H1 (cell line): ENCODE measurements around the gene SLC2A1. TPM values are rescaled to one million over a fixed set of nuclear protein-coding genes. Genes with fewer than 3 reads are reported as not detected.

ENCODE experiments used
- CREB1 ChIP-seq: IDR thresholded peaks from 2 replicates; pipeline ENCODE4 v1.6.1; 2012; ENCODE audit warnings: inconsistent platforms
- HDAC2 ChIP-seq, 2 experiments: fragments of 300-600 bp in 1 of 2; sonication (generic) in 1 of 2; IDR thresholded peaks; 2 replicates each; pipeline ENCODE4 v1.6.1; 2011 to 2012; ENCODE audit warnings: low read depth in 2 of 2, low read length in 2 of 2, mild to moderate bottlenecking in 2 of 2, moderate library complexity in 2 of 2, borderline replicate concordance in 1 of 2, inconsistent platforms in 1 of 2
- HDAC6 ChIP-seq: IDR thresholded peaks from one replicate; pipeline ENCODE4 v1.7.1; 2012; ENCODE audit warnings: low read depth, mild to moderate bottlenecking, inconsistent platforms, low read length, moderate library complexity
- NRF1 ChIP-seq: IDR thresholded peaks from 2 replicates; pipeline ENCODE4 v1.6.1; 2011; ENCODE audit warnings: mild to moderate bottlenecking, low read depth, low read length, improper control_type of control experiment
- PHF8 ChIP-seq: fragments of 200-600 bp; sonication (generic); conservative IDR thresholded peaks from 2 replicates; pipeline ENCODE4 v1.7.1; 2012; ENCODE audit warnings: low read depth, mild to moderate bottlenecking, inconsistent platforms, low read length, moderate library complexity
- POLR2A ChIP-seq, 2 experiments: IDR thresholded peaks; 1 replicate in 1 of 2; 2 replicates in 1 of 2; pipeline ENCODE4 v1.6.1; 2011; ENCODE audit warnings: low read depth in 2 of 2, low read length in 2 of 2, mild to moderate bottlenecking in 2 of 2; ENCODE audit errors: control extremely low read depth in 1 of 2
- SIRT6 ChIP-seq: IDR thresholded peaks from one replicate; pipeline ENCODE4 v1.7.1; 2012; ENCODE audit warnings: low read length, inconsistent platforms
- SUZ12 ChIP-seq: fragments of 200-600 bp; sonication (generic); IDR thresholded peaks from 2 replicates; pipeline ENCODE4 v1.6.1; 2012; ENCODE audit warnings: mild to moderate bottlenecking, inconsistent platforms, low read length, moderate library complexity, mixed read lengths
- TAF7 ChIP-seq: optimal IDR thresholded peaks from 2 replicates; pipeline ENCODE3; 2011; ENCODE audit warnings: low read depth, mild to moderate bottlenecking, inconsistent platforms, low read length, moderate library complexity, borderline replicate concordance
- polyA plus RNA-seq, 7 experiments: library from polyadenylated mRNA; depleted of rRNA in 3 of 7; stranded (reverse) in 5 of 7; unstranded in 2 of 7; fragments of >200 nt in 5 of 7; fragments of 200-250 nt in 2 of 7; gene quantifications; 1 replicate in 5 of 7; 2 replicates in 1 of 7; 4 replicates in 1 of 7; pipeline versions ENCODE4 v1.2.1 to v1.2.3, GENCODE V29; 2011 to 2013; ENCODE audit warnings: missing spikeins in 2 of 7, mixed read lengths in 2 of 7
- total RNA-seq: library from RNA; stranded (reverse); fragmentation: NEBNext Ultra II Directional; extraction: Animal tissue kit (Norgen Biotek cat#: 25700); gene quantifications from 2 replicates; pipeline ENCODE4 v1.2.1, GENCODE V29; 2021
- TF ChIP-seq, protein P1 (sequence below): fragments of 300-600 bp; sonication (generic); IDR thresholded peaks from 2 replicates; pipeline ENCODE4 v1.7.1; 2012; ENCODE audit warnings: low read length, moderate library complexity, mild to moderate bottlenecking, inconsistent platforms; ENCODE audit not compliant: insufficient replicate concordance

Gene SLC2A1
- total and polyA plus RNA-seq, 2 of the 8 experiments (the other 6 are each of a cell fraction or from before 2014, with no cell fraction given): 230 to 308 TPM

DNA sequence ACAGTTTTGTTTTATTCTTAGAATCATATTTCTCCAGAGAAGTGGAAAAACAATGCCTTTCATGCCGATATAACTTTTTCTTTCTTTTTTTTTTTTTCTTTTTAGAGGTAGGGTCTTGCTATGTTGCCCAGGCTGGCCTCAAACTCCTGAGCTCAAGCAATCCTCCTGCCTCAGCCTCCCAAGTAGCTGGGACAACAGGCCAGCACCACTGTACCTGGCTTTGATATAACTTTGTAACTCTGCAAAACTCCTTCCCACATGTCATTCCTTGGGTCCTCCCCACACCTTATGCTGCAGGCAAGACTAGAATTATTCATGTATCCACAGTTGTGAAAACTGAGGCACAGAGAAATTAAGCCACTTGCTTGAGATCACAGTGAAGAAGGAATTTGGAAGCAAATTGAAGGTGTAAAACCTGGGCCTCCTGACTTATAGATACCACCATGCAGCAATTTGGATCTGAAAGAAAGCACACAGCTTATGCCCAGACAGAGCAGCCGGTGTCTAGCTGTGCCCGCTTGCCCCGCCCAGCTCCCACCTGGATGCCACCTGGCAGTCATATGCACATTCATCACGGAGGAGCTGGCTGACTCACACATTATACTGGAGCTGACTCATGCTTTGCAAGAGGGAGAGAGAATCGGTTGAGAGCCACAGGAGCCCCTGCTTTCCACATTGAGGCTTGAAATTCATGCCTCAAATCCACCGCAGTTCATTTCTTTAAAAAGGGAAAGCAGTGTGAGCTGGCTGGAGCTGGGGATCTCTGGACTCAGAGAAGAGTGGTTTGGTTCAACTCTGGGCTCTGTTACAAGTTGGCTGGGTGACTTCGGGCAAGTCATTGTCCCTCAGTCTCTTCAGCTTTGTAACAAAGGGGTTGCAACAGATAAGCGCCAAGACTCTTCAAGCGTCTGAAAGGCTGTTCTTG is 8.3 kb upstream of the SLC2A1 start (continued):
- TF ChIP-seq, protein P1, sequence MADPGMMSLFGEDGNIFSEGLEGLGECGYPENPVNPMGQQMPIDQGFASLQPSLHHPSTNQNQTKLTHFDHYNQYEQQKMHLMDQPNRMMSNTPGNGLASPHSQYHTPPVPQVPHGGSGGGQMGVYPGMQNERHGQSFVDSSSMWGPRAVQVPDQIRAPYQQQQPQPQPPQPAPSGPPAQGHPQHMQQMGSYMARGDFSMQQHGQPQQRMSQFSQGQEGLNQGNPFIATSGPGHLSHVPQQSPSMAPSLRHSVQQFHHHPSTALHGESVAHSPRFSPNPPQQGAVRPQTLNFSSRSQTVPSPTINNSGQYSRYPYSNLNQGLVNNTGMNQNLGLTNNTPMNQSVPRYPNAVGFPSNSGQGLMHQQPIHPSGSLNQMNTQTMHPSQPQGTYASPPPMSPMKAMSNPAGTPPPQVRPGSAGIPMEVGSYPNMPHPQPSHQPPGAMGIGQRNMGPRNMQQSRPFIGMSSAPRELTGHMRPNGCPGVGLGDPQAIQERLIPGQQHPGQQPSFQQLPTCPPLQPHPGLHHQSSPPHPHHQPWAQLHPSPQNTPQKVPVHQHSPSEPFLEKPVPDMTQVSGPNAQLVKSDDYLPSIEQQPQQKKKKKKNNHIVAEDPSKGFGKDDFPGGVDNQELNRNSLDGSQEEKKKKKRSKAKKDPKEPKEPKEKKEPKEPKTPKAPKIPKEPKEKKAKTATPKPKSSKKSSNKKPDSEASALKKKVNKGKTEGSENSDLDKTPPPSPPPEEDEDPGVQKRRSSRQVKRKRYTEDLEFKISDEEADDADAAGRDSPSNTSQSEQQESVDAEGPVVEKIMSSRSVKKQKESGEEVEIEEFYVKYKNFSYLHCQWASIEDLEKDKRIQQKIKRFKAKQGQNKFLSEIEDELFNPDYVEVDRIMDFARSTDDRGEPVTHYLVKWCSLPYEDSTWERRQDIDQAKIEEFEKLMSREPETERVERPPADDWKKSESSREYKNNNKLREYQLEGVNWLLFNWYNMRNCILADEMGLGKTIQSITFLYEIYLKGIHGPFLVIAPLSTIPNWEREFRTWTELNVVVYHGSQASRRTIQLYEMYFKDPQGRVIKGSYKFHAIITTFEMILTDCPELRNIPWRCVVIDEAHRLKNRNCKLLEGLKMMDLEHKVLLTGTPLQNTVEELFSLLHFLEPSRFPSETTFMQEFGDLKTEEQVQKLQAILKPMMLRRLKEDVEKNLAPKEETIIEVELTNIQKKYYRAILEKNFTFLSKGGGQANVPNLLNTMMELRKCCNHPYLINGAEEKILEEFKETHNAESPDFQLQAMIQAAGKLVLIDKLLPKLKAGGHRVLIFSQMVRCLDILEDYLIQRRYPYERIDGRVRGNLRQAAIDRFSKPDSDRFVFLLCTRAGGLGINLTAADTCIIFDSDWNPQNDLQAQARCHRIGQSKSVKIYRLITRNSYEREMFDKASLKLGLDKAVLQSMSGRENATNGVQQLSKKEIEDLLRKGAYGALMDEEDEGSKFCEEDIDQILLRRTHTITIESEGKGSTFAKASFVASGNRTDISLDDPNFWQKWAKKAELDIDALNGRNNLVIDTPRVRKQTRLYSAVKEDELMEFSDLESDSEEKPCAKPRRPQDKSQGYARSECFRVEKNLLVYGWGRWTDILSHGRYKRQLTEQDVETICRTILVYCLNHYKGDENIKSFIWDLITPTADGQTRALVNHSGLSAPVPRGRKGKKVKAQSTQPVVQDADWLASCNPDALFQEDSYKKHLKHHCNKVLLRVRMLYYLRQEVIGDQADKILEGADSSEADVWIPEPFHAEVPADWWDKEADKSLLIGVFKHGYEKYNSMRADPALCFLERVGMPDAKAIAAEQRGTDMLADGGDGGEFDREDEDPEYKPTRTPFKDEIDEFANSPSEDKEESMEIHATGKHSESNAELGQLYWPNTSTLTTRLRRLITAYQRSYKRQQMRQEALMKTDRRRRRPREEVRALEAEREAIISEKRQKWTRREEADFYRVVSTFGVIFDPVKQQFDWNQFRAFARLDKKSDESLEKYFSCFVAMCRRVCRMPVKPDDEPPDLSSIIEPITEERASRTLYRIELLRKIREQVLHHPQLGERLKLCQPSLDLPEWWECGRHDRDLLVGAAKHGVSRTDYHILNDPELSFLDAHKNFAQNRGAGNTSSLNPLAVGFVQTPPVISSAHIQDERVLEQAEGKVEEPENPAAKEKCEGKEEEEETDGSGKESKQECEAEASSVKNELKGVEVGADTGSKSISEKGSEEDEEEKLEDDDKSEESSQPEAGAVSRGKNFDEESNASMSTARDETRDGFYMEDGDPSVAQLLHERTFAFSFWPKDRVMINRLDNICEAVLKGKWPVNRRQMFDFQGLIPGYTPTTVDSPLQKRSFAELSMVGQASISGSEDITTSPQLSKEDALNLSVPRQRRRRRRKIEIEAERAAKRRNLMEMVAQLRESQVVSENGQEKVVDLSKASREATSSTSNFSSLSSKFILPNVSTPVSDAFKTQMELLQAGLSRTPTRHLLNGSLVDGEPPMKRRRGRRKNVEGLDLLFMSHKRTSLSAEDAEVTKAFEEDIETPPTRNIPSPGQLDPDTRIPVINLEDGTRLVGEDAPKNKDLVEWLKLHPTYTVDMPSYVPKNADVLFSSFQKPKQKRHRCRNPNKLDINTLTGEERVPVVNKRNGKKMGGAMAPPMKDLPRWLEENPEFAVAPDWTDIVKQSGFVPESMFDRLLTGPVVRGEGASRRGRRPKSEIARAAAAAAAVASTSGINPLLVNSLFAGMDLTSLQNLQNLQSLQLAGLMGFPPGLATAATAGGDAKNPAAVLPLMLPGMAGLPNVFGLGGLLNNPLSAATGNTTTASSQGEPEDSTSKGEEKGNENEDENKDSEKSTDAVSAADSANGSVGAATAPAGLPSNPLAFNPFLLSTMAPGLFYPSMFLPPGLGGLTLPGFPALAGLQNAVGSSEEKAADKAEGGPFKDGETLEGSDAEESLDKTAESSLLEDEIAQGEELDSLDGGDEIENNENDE: no peak
- TF ChIP-seq HDAC6 (no peak), POLR2A (IDR thresholded peaks at IDR 0.05; ENCODE audit: control extremely low read depth in 1 of 2, low read depth in 2 of 2, low read length in 2 of 2) (peak; percentile 27 to 34; a peak in 2 of 3 replicates), HDAC2 (IDR thresholded peaks at IDR 0.05; ENCODE audit: borderline replicate concordance in 1 of 2, low read depth in 2 of 2, low read length in 2 of 2) (peak in 1 of 2 experiments; percentile 85; a peak in 1 of 4 replicates), CREB1 (no peak), SUZ12 (no peak), NRF1 (no peak), TAF7 (no peak), PHF8 (no peak), SIRT6 (no peak)
